GM12878 (cell line): ENCODE results near the gene STK11. TPM values are rescaled to one million over a fixed set of nuclear protein-coding genes. Genes with fewer than 3 reads are reported as not detected.

ENCODE experiments used
- ATAC-seq: fragments of 200-7000 bp; cut with Tn5 transposase; 3 replicates; pipeline ENCODE4 v1.9.1; 2020; ENCODE audit warnings: mild to moderate bottlenecking, moderate library complexity
- BruUV-seq: library from RNA; stranded (reverse); fragments of 400-500 nt; replicated peaks from 2 replicates; lab custom pipeline; 2021; lab: Mats Ljungman, UMichigan
- CTCF ChIA-PET: fragments of 300-600 bp; sonication (Branson Sonifier 250); formaldehyde crosslinking; extraction: SDS; loops from one replicate; lab custom pipeline; 2021; ENCODE audit warnings: inconsistent platforms; lab: Yijun Ruan, JAX
- POLR2A ChIA-PET: fragments of 350-600 bp; formaldehyde crosslinking; extraction: SDS; loops from one replicate; lab custom pipeline; 2021; ENCODE audit warnings: inconsistent platforms; lab: Charles Lee
- RAD21 ChIA-PET: fragments of 300-600 bp; sonication (Branson Sonifier 250); formaldehyde crosslinking; loops from one replicate; lab custom pipeline; 2023; ENCODE audit warnings: antibody characterized with exemption; ENCODE audit not compliant: unreplicated experiment; lab: Charles Lee
- SMC1A ChIA-PET: fragments of 300-600 bp; sonication (Branson Sonifier 250); formaldehyde crosslinking; loops from one replicate; lab custom pipeline; 2023; ENCODE audit not compliant: unreplicated experiment, uncharacterized antibody; lab: Charles Lee
- DNase-seq: peaks from one replicate; pipeline ENCODE4 v3.0.0-alpha.2; 2011; ENCODE audit warnings: low read depth, low spot score
- FAIRE-seq: peaks from 3 replicates; lab custom pipeline; 2011; peaks lifted over from hg19 to GRCh38; lab: Jason Lieb, UNC
- H2AFZ ChIP-seq: 2 replicates; pipeline ENCODE4 v1.6.0; 2011; ENCODE audit warnings: low read depth, low read length, control low read depth; ENCODE audit not compliant: control insufficient read depth
- H3K27ac ChIP-seq: 2 replicates; pipeline ENCODE4 v1.5.1; 2011; ENCODE audit warnings: control low read depth; ENCODE audit not compliant: control insufficient read depth, insufficient read depth
- H3K27me3 ChIP-seq, 2 experiments: replicated peaks in 1 of 2; 2 replicates each; pipeline versions ENCODE4 v1.6.0 to v1.6.1; 2011; ENCODE audit warnings: low read length in 1 of 2; ENCODE audit not compliant: control insufficient read depth in 2 of 2, insufficient read depth in 2 of 2
- H3K36me3 ChIP-seq, 2 experiments: 2 replicates each; pipeline ENCODE4 v1.5.1; 2011; ENCODE audit warnings: low read length in 1 of 2; ENCODE audit not compliant: control insufficient read depth in 2 of 2, insufficient read depth in 2 of 2
- H3K4me1 ChIP-seq: 2 replicates; pipeline ENCODE4 v1.6.1; 2011; ENCODE audit warnings: mild to moderate bottlenecking, low read length, moderate library complexity, mixed read lengths; ENCODE audit not compliant: control insufficient read depth, insufficient read depth
- H3K4me2 ChIP-seq: 2 replicates; pipeline ENCODE4 v1.6.0; 2011; ENCODE audit warnings: control low read depth; ENCODE audit not compliant: control insufficient read depth, insufficient read depth
- H3K4me3 ChIP-seq: fragments of 200-600 bp; sonication (generic); 2 replicates; pipeline ENCODE4 v1.5.1; 2016
- H3K79me2 ChIP-seq: 2 replicates; pipeline ENCODE4 v1.6.0; 2011; ENCODE audit warnings: low read length; ENCODE audit not compliant: control insufficient read depth, insufficient read depth
- H3K9ac ChIP-seq: 2 replicates; pipeline ENCODE4 v1.8.0; 2011; ENCODE audit warnings: low read length, control low read depth, mixed read lengths; ENCODE audit not compliant: control insufficient read depth, insufficient read depth
- H3K9me3 ChIP-seq: replicated peaks from 3 replicates; pipeline ENCODE4 v1.5.1; 2011; ENCODE audit warnings: mild to moderate bottlenecking, low read length; ENCODE audit not compliant: control insufficient read depth, insufficient read depth
- H4K20me1 ChIP-seq: 2 replicates; pipeline ENCODE4 v1.6.0; 2011; ENCODE audit not compliant: control insufficient read depth, insufficient read depth
- CBFB ChIP-seq: IDR thresholded peaks from 2 replicates; pipeline ENCODE4 v1.6.1; 2016; ENCODE audit warnings: antibody characterized with exemption, low read depth
- CHD2 ChIP-seq: IDR thresholded peaks from 2 replicates; pipeline ENCODE4 v1.6.1; 2011; ENCODE audit warnings: low read depth, low read length, improper control_type of control experiment, borderline replicate concordance
- CTCF ChIP-seq, 3 experiments: IDR thresholded peaks in 2 of 3; conservative IDR thresholded peaks in 1 of 3; 2 replicates each; pipeline ENCODE4 v1.5.1; 2011; ENCODE audit warnings: low read depth in 3 of 3, low read length in 3 of 3, mild to moderate bottlenecking in 3 of 3, control low read depth in 2 of 3, moderate library complexity in 2 of 3, inconsistent platforms in 1 of 3, mixed read lengths in 1 of 3; ENCODE audit not compliant: control insufficient read depth in 2 of 3, insufficient read depth in 1 of 3; ENCODE audit errors: extremely low read depth in 1 of 3
- EGR1 ChIP-seq, 2 experiments: IDR thresholded peaks; 1 replicate in 1 of 2; 2 replicates in 1 of 2; pipeline ENCODE4 v1.6.1; 2011 to 2012; ENCODE audit warnings: low read depth in 2 of 2, low read length in 2 of 2, borderline replicate concordance in 1 of 2, mild to moderate bottlenecking in 1 of 2, moderate library complexity in 1 of 2
- ESRRA ChIP-seq: IDR thresholded peaks from 2 replicates; pipeline ENCODE4 v1.6.1; 2012; ENCODE audit warnings: mild to moderate bottlenecking, low read length, improper control_type of control experiment
- GATAD2B ChIP-seq: fragments of 450-650 bp; conservative IDR thresholded peaks from 2 replicates; pipeline ENCODE4 v1.6.1; 2017; ENCODE audit warnings: low read depth, mild to moderate bottlenecking, moderate library complexity
- IRF4 ChIP-seq: IDR thresholded peaks from 2 replicates; pipeline ENCODE4 v1.6.1; 2011; ENCODE audit warnings: low read depth, low read length
- JUND ChIP-seq: IDR thresholded peaks from 2 replicates; pipeline ENCODE4 v1.6.1; 2012; ENCODE audit warnings: low read depth, mild to moderate bottlenecking, low read length, improper control_type of control experiment, moderate library complexity
- LARP7 ChIP-seq: fragments of 450-650 bp; IDR thresholded peaks from 2 replicates; pipeline ENCODE4 v1.6.1; 2017; ENCODE audit warnings: mild to moderate bottlenecking
- MTA2 ChIP-seq: fragments of 450-650 bp; IDR thresholded peaks from 2 replicates; pipeline ENCODE4 v1.6.1; 2016; ENCODE audit warnings: low read depth, mild to moderate bottlenecking, moderate library complexity
- NKRF ChIP-seq: fragments of 450-650 bp; conservative IDR thresholded peaks from 2 replicates; pipeline ENCODE4 v1.6.1; 2017; ENCODE audit warnings: mild to moderate bottlenecking, moderate library complexity
- NR2F1 ChIP-seq: fragments of 450-650 bp; conservative IDR thresholded peaks from 2 replicates; pipeline ENCODE4 v1.6.1; 2017; ENCODE audit warnings: mild to moderate bottlenecking
- PAX8 ChIP-seq: fragments of 450-650 bp; IDR thresholded peaks from 2 replicates; pipeline ENCODE4 v1.6.1; 2017; ENCODE audit warnings: mild to moderate bottlenecking, moderate library complexity
- RB1 ChIP-seq: fragments of 450-650 bp; formaldehyde crosslinking; IDR thresholded peaks from 2 replicates; pipeline ENCODE4 v1.6.1; 2017; ENCODE audit warnings: mild to moderate bottlenecking, borderline replicate concordance
- SIN3A ChIP-seq: IDR thresholded peaks from 2 replicates; pipeline ENCODE4 v1.6.1; 2012; ENCODE audit warnings: low read depth, low read length, improper control_type of control experiment
- WRNIP1 ChIP-seq: IDR thresholded peaks from 2 replicates; pipeline ENCODE4 v1.6.1; 2011; ENCODE audit warnings: low read depth, low read length, improper control_type of control experiment, borderline replicate concordance
- YBX1 ChIP-seq: fragments of 450-650 bp; IDR thresholded peaks from 2 replicates; pipeline ENCODE4 v1.6.1; 2016; ENCODE audit warnings: antibody characterized with exemption
- YY1 ChIP-seq: IDR thresholded peaks from 2 replicates; pipeline ENCODE4 v1.6.1; 2011; ENCODE audit warnings: low read depth, mild to moderate bottlenecking, low read length
- ZNF274 ChIP-seq: IDR thresholded peaks from one replicate; pipeline ENCODE4 v1.8.0; 2011; ENCODE audit not compliant: insufficient read length, insufficient read depth
- WGBS: methylation state at CpG from one replicate; pipeline ENCODE4 v1.1.6; 2016; ENCODE audit warnings: low lambda C conversion rate; ENCODE audit not compliant: insufficient replicate concordance, insufficient coverage; ENCODE audit errors: missing lambda C conversion rate; 5-methylcytosine and 5-hydroxymethylcytosine counted together
- in situ Hi-C: fragments of 300-500 bp; cut with MboI; formaldehyde crosslinking; loops from 9 replicates; pipeline ENCODE4 v1.14.3; 2018; ENCODE audit warnings: mixed read lengths
- intact Hi-C: fragments of 100-400 bp; cut with micrococcal nuclease; formaldehyde crosslinking; loops from one replicate; pipeline ENCODE4 v1.14.2; 2022; ENCODE audit not compliant: unreplicated experiment
- polyA plus RNA-seq, 11 experiments: library from polyadenylated mRNA; depleted of rRNA in 4 of 11; unstranded in 6 of 11; stranded (reverse) in 5 of 11; fragments of >200 nt; fragmentation: Nextera tagmentation in 4 of 11; fragmentation: Illumina TruSeq in 1 of 11; extraction: Ambion mirVana in 4 of 11; extraction: Trizol in 1 of 11; gene quantifications; 1 replicate in 1 of 11; 2 replicates in 10 of 11; pipeline versions ENCODE4 v1.2.1 to v1.2.3, GENCODE V29; 2011 to 2016; ENCODE audit warnings: inconsistent platforms in 2 of 11, missing spikeins in 2 of 11, low read depth in 1 of 11
- total RNA-seq, 4 experiments: library from RNA; depleted of rRNA in 3 of 4; stranded (reverse); fragments of >200 nt in 3 of 4; fragmentation: Illumina TruSeq in 1 of 4; extraction: Trizol in 1 of 4; gene quantifications; 2 replicates each; pipeline versions ENCODE4 v1.2.1 to v1.2.3, GENCODE V29; 2013 to 2021
- TF ChIP-seq, protein P1 (sequence below): IDR thresholded peaks from 2 replicates; pipeline ENCODE4 v1.6.1; 2011; ENCODE audit warnings: mild to moderate bottlenecking, low read depth, low read length, moderate library complexity; ENCODE audit not compliant: insufficient replicate concordance

Gene STK11
- total and polyA plus RNA-seq, 10 of the 15 experiments (the other 5 are each of a cell fraction or from before 2014, with no cell fraction given): 0.33 to 71.0 (median 23.8) TPM

- H3K79me2 ChIP-seq: peaks cover 55% of the 10 kb centered on the region
- no TSS peak for BruUV-seq
- H2AFZ ChIP-seq: no peak overlapping the region
- WGBS: 2% methylated on average over 19 of the region's 90 CpGs
- RAD21 ChIA-PET: interaction anchor here (1.0 kb wide), 1 partner anchor 16 kb away, joined by 3 read pairs; no protein-coding TSS in a partner anchor
- no peaks in the 10 kb centered on the region for H3K27me3 ChIP-seq
- H3K4me1 ChIP-seq: peaks cover 10% of the 10 kb centered on the region
- intact Hi-C loops (no loop called here), in situ Hi-C loops (no loop called here)
- no peak for ATAC-seq
- no peaks in the 10 kb centered on the region for H4K20me1 ChIP-seq
- no peak for FAIRE-seq
- H3K9me3 ChIP-seq: no peaks in the 10 kb centered on the region
- SMC1A ChIA-PET: no interaction called here
- H3K4me2 ChIP-seq: peak overlapping the region; percentile 53
- no peak for DNase-seq
- H3K4me3 ChIP-seq: peak overlapping the region; percentile 91
- POLR2A ChIA-PET: interaction anchor here (1.0 to 2.2 kb wide), 3 partner anchors 12 to 18 kb away, joined by 5 to 8 read pairs (median 8); partner anchors contain the start of gene CIRBP
- H3K27ac ChIP-seq: peak overlapping the region; percentile 72
- peaks cover 11 to 18% of the 10 kb centered on the region in 2 experiments; a peak in 3 of 4 replicates for H3K36me3 ChIP-seq
- H3K9ac ChIP-seq: peak overlapping the region; percentile 86
- CTCF ChIA-PET: interaction anchor here (1.3 kb wide), 1 partner anchor 16 kb away, joined by 9 read pairs; no protein-coding TSS in a partner anchor
- TF ChIP-seq ZNF274 (no peak), MTA2 (no peak), YBX1 (no peak), SIN3A (peak; percentile 42; the same call in 1 of the 2 replicates), PAX8 (no peak), RB1 (no peak; the same call in 1 of the 2 replicates), YY1 (no peak), GATAD2B (peak; percentile 77), IRF4 (no peak), NR2F1 (peak; percentile 70), JUND (no peak), CTCF (IDR thresholded peaks at IDR 0.05 in 2 of 3, conservative IDR thresholded peaks at IDR 0.05 in 1 of 3; ENCODE audit: control insufficient read depth in 2 of 3, extremely low read depth in 1 of 3, insufficient read depth in 1 of 3, low read depth in 3 of 3, low read length in 3 of 3) (no peak), WRNIP1 (no peak), CBFB (no peak), NKRF (peak; percentile 84), CHD2 (peak; percentile 12; the same call in 1 of the 2 replicates), EGR1 (IDR thresholded peaks at IDR 0.05; ENCODE audit: borderline replicate concordance in 1 of 2, low read depth in 2 of 2, low read length in 2 of 2) (peak in 1 of 2 experiments; percentile 42; a peak in 1 of 3 replicates), LARP7 (peak; percentile 70; the same call in 1 of the 2 replicates), ESRRA (no peak)
- TF ChIP-seq, protein P1, sequence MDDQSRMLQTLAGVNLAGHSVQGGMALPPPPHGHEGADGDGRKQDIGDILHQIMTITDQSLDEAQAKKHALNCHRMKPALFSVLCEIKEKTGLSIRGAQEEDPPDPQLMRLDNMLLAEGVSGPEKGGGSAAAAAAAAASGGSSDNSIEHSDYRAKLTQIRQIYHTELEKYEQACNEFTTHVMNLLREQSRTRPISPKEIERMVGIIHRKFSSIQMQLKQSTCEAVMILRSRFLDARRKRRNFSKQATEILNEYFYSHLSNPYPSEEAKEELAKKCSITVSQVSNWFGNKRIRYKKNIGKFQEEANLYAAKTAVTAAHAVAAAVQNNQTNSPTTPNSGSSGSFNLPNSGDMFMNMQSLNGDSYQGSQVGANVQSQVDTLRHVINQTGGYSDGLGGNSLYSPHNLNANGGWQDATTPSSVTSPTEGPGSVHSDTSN: no peak
These were observed 45.1 kb downstream of the STK11 start for GRCh38 chr19:1250437-1251260.
